NCI-H1694 treated with DMSO at 0.1 percent for 48 hours (cell line): ENCODE measurements around the gene SLC38A9.
A peak's percentile ranks its signal among the peaks of the same experiment; 100 is the strongest.

Experiments used
- DNase-seq: peaks from one replicate; lab custom pipeline; 2025; lab: John Stamatoyannopoulos, UW

SLC38A9 gene

DNA sequence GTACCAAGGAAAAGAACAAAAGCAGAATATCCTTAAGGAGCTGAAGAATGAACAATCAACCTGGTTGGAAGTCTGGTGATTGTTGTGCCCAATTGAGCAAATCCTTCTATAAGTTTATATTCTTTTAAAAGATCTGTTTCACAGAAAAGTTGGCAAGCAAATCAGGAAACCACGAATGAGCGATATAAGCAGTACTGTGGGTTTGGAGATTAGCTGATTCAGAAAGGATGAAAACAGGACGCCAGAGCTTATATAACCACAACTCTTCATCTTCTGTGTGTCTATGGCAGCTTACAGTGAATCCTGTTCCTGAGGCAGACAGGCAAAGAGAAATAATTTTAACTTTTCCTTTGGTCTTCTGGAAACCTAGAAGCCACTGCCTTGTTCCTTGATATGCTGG is 61.7 kb downstream of the SLC38A9 start:
- no peak for DNase-seq

DNA sequence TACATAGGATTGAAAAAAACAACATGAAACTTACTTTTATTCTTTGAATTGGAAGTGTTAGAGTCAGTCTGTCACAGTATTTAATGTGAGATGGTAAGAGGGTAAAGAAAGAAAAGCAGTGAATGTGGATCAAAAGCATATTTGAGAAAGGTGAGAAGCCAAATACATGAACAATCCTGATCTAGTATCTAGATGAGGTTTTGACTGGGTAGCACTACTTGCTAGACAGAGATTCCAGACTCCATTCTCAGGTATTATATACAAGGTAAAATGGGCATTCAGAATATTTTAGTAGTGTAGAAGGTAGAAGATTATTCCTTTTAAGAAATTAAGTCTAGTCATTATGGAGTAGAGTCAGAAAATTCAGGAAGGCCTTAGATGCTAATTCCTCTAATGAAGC is 62.2 kb downstream of the SLC38A9 start:
- DNase-seq = no peak

DNA sequence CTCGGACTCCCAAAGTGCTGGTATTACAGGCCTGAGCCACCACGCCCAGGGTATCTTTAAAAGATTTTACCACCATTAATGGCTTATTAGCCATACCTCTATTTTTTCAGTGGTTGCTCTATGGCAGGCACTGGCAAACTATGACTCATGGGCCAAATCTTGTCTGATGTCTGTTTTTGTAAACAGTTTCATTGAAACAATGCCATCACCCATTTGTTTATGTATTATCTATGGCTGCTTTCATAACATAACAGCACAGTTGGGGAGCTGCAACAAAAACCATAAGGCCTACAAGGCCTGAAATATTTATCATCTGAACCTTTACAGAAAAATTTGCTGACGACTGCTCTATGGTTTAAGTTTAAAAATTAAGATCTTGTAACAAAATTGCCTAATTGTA is 66.8 kb downstream of the SLC38A9 start:
- DNase-seq = no peak

DNA sequence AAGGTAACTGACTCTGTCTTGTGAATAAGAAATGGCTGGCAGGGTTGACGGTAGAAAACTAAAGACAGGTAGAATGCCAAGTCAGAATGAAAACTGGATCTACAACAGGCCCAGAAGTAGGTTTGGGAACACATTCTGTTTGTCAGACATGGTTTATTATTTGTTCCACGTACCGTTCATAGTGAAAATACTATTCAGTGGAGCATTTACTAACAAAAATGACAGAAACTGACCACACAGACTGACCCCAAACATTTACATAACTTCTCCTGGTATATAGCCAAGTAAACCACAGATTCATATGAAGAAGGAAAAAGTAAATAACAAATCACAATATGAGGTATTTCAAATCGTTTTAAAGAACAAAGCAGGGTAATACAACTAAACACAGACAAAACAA is 73.7 kb downstream of the SLC38A9 start:
- DNase-seq = no peak

DNA sequence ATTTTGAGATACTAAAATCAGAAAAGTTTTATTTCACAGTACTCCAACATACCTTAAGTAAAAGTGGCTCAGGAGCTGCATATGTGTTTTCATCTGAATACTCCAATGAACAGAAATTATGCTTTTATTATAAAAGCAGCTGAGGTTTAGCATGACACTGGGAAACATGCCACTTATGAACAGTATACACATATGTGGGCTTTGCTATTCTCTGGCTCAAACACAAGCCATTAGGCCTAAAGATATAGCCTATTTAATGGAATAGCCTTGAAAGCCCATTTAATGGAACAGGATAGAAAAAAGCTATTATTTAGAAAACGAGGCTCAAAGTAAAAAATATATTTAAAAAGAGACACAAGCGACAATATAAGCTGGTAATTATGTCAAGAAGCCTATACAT is 74.1 kb downstream of the SLC38A9 start:
- no peak for DNase-seq

DNA sequence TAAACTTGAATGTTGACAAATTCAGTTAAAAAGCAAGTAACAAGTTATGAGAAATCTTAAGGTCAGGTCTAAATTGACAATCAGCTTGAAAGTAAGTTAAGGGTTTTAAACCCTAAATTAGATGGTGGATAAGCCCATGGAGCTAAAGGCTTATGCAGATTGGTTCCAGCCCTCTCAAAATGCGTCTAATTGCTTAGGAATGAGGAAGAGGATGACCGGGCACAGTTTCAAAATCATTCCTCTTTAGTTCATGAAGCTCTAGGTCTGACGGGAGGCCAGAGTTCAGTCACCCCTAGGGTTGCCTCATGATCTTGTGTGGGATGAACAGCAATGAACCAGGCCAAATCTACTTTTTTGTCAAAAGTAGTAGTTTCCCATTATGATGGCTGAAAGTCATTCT is 75.4 kb downstream of the SLC38A9 start:
- no peak for DNase-seq

DNA sequence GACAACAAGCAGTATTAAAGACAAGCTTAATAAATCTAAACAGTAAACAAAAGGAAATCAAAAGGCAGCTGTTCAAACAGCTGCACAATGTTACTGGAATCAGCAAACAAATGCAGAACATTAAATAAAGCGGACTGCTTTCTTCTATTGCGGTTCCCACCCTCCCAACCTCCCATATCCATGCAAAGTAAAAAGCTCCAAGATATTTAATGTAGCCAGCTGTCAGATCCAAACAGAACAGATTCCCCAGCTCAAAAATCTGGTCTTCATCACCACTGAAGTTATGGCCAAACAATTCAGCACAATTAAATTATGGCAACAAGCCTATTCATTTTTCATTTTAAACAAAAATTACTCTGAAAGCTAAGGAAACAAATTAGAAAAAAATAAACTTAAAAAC is 75.9 kb downstream of the SLC38A9 start:
- peak; percentile 26 for DNase-seq

DNA sequence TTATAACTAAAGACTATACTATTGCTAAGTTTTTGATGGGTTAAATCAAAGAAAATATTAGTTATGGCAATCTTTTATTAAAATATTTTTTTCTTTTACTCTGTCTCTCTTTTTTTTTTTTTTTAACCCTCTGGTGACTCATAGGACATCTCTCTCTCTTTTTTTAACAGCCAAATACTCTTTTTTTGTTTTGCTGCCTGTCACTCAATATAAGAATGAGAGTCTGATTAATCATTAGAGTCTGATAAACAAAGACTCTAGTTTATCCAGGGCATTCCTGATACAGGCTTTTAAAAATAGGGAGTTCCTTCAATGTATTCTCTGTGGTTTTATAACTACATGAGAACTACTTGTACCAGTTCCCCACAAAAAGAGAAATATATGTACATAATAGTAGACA is 77.3 kb downstream of the SLC38A9 start:
- no peak for DNase-seq

DNA sequence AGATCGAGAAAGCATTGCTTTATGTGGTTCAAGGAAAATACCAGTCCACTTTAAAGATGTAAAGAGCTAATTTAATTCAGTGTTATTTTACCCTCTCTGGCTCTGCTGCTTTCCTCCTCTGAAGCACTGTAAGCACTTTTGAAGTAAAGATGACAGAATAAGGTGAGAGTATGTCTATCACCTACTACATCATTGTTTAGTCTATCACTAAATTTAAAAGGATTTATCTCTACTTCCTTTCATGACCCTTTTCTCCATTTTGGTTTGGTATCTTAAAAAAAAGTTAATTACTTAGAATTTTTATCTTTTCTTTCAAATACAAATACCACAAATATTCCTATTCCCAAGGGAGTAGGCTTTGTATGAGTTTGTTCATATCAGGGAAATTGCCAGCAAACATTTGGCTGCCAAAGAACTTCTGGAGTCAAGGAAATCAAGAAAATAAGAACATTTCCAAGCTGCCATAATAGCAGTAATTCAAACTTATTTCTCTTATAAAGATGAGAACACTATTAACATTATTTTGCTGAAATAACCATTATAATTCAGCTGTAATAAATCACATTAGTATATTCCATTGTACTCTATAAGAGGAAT is 77.8 kb downstream of the SLC38A9 start:
- no peak for DNase-seq

DNA sequence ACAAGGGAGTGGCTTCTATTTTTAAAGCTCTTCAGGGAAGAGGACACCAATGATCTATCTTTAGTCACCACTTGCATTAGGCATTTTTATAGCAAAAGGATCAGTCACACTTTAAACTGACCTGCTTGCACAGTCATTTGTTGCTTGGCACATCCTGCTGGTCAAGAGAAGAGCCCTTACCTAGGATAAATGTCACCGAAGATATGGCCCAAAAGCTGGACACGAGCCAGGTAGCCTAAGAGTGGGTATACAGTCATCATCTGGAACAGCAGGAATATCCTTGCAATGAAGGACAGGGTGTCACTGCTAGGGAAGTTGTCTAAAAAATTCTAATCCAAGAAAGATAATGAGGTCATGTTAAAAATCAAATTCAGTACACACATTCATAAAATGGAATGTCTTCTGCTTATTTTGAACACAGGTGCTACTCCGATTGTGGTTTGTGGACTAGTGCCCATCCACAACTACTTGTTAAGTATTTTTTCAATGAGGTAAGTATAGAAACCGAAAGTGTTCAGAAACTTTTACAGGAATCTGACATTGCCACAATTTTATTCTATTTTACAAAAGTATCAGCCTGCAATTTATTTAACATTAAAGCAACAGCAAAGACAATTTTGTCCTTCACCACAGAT is 78.4 kb downstream of the SLC38A9 start:
- no peak for DNase-seq

DNA sequence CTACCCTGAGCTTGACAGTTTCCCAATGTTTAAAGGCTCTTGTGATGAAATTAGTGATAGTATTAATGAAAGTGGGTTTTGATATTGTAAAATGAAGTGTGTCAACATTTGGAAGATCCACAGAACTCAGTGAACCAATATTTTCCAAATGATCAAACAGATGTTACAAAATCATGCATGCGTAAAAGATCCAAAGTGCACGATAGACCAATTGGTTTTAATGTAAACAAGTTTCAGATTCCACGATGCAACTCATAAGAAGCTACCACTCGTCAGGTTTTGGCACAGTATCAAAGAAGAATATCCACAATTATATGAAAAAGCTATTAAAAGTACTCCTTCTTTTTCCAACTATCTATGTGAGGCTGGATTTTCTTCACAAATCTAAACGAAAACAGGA is 82.3 kb downstream of the SLC38A9 start:
- DNase-seq = no peak

DNA sequence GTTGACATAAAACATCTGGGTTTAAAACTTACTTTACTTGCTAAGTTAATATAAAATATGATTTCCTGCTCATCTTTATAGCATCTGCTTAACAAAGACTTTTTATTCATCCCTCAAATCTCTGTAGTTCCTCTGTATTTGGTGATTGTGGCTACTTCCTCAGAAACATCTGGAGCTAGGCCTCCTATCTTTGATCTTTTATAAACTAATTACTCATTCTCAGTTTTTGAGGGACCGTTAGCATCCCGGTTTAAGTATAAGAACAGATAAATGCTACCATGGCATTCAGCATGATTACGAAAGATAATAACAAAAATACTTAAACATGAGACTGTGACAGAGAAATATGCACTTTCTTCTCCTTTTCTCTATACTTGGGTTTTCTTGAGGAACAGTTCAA is 85.3 kb downstream of the SLC38A9 start:
- no peak for DNase-seq

DNA sequence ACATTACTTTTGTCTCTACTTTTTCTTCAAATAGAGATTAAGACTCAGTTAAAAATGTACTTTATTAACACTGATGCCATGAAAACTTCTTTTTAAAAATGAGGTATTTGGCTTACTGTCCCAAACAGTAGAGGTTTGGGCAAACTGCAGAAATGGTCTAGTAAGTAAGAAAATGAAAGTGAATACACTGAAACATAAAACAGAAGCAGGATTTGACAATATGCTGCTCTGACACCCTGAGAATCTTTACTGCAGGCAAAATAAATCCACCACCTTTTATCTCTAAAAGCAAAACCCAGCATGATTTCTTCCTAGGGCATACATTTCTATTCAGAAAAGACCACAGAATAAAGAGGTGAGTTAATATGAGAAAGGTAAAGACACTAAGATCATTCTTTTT is 86.2 kb downstream of the SLC38A9 start:
- DNase-seq = no peak

DNA sequence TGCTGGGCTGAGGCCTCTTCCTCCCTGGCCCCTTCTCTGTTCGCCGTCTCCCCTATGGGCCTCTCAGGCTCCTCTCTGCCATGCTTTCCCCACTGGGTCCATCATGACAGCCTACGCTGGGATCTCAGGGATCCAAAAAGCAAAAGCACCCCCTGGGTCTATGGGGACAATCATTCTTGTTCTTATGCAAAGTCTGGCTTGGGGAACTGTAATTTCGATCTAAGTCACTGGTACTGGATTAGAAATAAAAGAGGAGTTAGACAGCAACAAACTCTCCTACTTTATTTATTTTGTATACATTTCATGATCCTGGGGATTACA is 86.6 kb downstream of the SLC38A9 start:
- no peak for DNase-seq

DNA sequence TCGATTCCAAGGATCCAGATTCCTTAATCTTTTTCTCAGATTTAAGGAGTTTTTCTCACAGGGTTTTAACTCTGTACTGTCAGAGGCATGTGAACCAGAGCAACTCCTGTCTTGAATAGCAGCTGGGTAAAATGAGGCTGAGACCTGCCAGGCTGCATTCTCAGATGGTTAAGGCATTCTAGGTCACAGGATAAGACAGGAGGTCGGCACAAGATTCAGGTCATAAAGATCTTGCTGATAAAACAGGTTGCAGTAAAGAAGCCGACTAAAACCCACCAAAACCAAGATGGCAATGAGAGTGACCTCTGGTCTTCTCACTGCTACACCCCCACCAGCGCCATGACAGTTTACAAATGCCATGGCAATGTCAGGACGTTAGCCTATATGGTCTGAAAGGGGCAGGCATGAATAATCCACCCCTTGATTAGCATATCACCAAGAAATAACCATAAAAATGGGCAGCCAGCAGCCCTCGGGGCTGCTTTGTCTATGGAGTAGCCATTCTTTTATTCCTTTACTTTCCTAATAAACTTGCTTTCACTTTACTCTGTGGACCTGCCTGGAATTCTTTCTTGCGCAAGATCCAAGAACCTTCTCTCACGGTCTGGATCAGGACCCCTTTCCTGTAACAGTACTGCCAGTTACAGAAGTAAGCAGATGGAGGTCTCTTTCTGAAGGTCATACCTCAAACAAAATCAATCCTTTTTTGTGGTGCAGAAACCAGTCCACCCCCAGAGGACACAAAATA is 87.1 kb downstream of the SLC38A9 start:
- DNase-seq = no peak

DNA sequence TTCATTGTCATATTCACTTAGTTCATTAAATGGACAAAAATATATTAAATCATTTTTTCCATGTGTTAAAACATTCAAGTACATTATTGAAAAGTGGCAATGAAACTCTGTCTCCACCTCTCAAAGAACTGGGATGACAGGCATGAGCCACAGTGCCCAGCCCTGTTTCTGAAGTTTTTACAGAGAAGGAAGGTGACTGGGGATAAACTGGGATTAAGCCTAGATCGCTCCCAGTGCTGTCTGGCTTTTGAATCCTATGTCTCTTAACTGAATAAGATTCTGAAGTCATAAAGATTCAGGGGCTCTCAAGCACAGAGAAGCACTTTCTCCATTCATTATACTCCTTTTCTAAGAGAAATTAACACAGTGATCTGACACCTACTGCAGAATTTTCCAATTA is 88.3 kb downstream of the SLC38A9 start:
- DNase-seq = no peak

DNA sequence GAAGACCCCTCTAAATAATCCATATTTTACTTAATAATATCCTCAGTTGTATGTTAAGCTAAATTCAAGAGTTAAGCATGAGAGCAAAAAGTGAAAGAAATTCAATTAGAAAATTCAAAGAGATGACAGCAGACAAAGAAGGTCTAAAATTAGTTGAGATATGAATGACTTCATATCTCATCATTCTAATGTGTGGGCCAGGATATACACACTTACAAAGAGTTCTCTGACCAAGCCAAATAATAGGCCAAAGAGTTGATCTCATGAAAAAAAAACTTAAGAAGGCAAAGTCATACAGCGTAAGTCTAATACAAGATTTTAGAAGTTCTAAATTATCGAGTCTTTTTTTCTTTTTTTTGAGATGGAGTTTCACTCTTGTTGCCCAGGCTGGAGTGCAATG is 89.7 kb downstream of the SLC38A9 start:
- no peak for DNase-seq

DNA sequence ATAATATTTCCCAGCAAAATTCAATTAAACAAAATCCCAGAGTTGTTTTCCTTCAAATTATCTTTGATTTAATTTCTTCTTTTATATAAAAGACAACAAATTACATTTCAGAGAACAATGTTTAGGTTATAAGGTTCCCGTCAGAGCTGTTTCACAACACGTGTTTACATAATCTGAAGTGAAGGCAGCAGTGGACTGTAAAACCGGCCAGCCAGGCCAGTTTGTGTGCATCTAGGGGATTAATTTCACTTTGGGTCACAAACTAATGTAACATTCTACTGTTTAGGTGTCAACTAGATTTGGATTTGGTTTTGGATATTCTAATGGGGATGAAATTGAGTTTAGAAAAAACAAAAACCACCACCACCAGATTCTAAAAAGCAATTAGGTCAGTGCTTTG is 90.9 kb downstream of the SLC38A9 start:
- DNase-seq = no peak

DNA sequence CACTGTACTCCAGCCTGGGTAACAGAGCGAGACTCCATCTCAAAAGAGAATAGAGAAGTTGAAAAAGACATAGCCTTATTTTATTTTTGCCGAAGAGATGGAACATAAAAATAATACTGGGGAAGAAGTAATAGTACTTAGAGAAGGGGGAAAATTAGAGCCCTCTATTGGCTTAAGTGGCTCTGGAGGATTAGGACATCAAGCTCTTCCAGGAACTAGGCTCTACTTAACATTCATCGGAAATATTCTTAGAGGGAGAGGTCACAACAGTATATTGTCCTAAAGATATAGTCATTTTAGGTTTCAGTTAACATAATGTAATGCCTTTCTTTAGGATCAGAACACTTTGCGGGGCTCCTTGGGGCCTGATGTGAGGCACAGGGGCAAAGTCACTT is 91.4 kb downstream of the SLC38A9 start:
- no peak for DNase-seq

DNA sequence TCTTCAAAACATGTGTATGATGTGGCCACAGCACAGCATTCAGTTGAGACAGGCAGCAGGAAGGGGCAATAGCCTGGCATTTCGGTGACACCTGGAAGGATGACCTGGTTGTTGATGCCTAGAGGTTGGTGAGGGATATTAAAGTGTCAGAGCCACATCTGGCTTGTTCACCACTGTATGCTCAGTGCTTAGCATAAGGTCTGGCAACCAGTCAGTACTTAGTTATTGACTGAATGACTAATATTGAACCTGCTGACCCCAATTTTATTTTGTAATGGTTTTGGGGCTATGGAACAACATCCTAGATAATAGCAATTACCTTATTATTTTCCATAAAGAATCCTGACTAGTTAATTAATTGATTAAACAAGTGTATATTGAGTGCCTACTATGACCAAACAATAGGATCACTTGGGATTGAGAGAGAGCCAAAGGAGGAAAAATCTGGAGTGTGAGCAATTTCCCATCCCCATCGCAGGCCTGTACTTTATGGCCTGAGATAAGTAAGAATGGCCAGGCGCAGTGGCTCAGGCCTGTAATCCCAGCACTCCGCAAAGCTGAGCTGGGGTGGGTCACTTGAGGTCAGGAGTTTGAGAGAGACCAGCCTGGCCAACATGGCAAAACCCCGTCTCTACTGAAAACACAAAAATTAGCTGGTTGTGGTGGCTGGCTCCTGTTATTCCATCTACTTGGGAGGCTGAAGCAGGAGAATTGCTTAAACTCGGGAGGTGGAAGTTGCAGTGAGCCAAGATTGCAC is 91.9 kb downstream of the SLC38A9 start:
- DNase-seq = no peak

DNA sequence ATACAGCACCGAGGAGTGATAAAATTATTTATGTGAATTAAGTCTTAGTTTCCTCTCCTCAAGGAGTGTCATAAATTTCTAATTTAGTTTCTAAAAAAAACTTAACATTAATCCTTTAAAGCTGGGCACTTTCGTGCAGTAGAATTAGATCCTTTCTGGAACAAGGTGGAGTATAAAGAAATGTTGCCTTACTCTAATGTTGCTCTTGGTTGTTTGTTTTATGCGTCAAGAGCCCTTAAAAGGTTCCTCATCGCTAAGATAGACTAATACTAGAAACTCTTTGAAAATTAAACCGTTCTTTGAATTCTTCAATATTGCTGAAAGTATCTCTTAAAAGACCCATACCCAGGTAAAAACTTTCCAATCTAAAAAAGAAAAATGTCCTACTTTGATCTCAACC is 93.8 kb downstream of the SLC38A9 start:
- DNase-seq = no peak

DNA sequence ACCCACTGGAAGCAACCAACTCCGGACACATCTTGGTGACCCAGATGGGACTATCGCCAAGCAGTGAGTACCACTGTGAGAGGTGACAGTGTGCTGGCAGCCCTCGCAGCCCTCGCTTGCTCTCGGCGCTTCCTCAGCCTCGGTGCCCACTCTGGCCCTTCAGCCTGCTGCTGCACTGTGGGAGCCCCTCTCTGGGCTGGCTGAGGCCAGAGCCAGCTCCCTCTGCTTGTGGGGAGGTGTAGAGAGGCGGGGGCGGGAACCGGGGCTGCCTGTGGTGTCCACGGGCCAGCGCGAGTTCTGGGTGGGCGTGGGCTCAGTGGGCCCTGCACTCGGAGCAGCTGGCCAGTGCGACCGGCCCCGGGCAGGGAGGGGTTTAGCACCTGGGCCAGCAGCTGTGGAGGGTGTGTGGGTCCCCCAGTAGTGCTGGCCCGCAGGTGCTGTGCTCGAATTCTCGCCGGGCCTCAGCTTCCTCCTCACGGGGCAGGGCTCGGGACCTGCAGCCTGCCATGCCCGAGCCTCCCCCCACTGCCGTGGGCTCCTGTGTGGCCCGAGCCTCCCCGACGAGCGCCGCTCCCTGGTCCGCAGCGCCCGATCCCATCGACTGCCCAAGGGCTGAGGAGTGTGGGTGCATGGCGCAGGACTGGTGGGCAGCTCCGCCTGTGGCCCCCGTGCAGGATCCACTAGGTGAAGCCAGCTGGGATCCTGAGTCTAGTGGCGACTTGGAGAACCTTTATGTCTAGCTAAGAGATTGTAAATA is 98.8 kb downstream of the SLC38A9 start:
- DNase-seq = no peak
